Astrocyte (in vitro differentiated cells and primary cell): ENCODE results near the gene NUMB. TPM values are rescaled to one million over a fixed set of nuclear protein-coding genes. Genes with fewer than 3 reads are reported as not detected.

Experiments used
- DNase-seq: peaks from one replicate; pipeline ENCODE4 v3.0.0-alpha.2; 2010; ENCODE audit warnings: low read depth
- FAIRE-seq: peaks from 2 replicates; lab custom pipeline; 2011; peaks lifted over from hg19 to GRCh38; lab: Jason Lieb, UNC
- H2AFZ ChIP-seq: 2 replicates; pipeline ENCODE4 v1.6.0; 2012; ENCODE audit warnings: low read depth, low read length, inconsistent platforms
- H3K27ac ChIP-seq: 2 replicates; pipeline ENCODE4 v1.5.1; 2011; ENCODE audit warnings: low read depth, low read length, inconsistent platforms
- H3K27me3 ChIP-seq: 2 replicates; pipeline ENCODE4 v1.6.0; 2011; ENCODE audit warnings: low read length, inconsistent platforms; ENCODE audit not compliant: insufficient read depth
- H3K36me3 ChIP-seq: 2 replicates; pipeline ENCODE4 v1.5.1; 2011; ENCODE audit warnings: low read length, inconsistent platforms; ENCODE audit not compliant: insufficient read depth
- H3K4me1 ChIP-seq: 2 replicates; pipeline ENCODE4 v1.5.1; 2011; ENCODE audit warnings: low read length, inconsistent platforms; ENCODE audit not compliant: insufficient read depth
- H3K4me2 ChIP-seq: 2 replicates; pipeline ENCODE4 v1.6.0; 2012; ENCODE audit warnings: low read length, inconsistent platforms
- H3K4me3 ChIP-seq: 2 replicates; pipeline ENCODE4 v1.5.1; 2011; ENCODE audit warnings: low read depth, mild to moderate bottlenecking, low read length, inconsistent platforms; ENCODE audit not compliant: insufficient read depth
- H3K79me2 ChIP-seq: 2 replicates; pipeline ENCODE4 v1.6.0; 2012; ENCODE audit warnings: mild to moderate bottlenecking, low read length, inconsistent platforms; ENCODE audit not compliant: insufficient read depth
- H3K9ac ChIP-seq: 2 replicates; pipeline ENCODE4 v1.6.0; 2012; ENCODE audit warnings: mild to moderate bottlenecking, low read length, inconsistent platforms
- H3K9me3 ChIP-seq: 2 replicates; pipeline ENCODE4 v1.5.1; 2012; ENCODE audit warnings: low read depth, mild to moderate bottlenecking, low read length, inconsistent platforms; ENCODE audit not compliant: insufficient read depth
- H4K20me1 ChIP-seq: 2 replicates; pipeline ENCODE4 v1.6.0; 2012; ENCODE audit warnings: low read length, inconsistent platforms; ENCODE audit not compliant: insufficient read depth
- H3K27ac Mint-ChIP-seq: one replicate; pipeline ENCODE4 v1.8.0; 2021; ENCODE audit warnings: mild to moderate bottlenecking, mixed read lengths; ENCODE audit not compliant: unreplicated experiment
- H3K27me3 Mint-ChIP-seq: one replicate; pipeline ENCODE4 v1.8.0; 2021; ENCODE audit warnings: low read depth, mixed read lengths; ENCODE audit not compliant: unreplicated experiment
- H3K36me3 Mint-ChIP-seq: one replicate; pipeline ENCODE4 v1.8.0; 2021; ENCODE audit warnings: low read depth, mixed read lengths; ENCODE audit not compliant: unreplicated experiment
- H3K4me1 Mint-ChIP-seq: one replicate; pipeline ENCODE4 v1.8.0; 2021; ENCODE audit warnings: low read depth, mixed read lengths; ENCODE audit not compliant: unreplicated experiment
- H3K4me3 Mint-ChIP-seq: one replicate; pipeline ENCODE4 v1.8.0; 2021; ENCODE audit warnings: mild to moderate bottlenecking, moderate library complexity, mixed read lengths; ENCODE audit not compliant: unreplicated experiment
- H3K9me3 Mint-ChIP-seq: one replicate; pipeline ENCODE4 v1.8.0; 2021; ENCODE audit warnings: mild to moderate bottlenecking, mixed read lengths; ENCODE audit not compliant: unreplicated experiment
- CTCF ChIP-seq: IDR thresholded peaks from 2 replicates; pipeline ENCODE4 v1.5.1; 2011; ENCODE audit warnings: low read depth, mild to moderate bottlenecking, inconsistent platforms, low read length, moderate library complexity; ENCODE audit not compliant: insufficient read depth
- EZH2 ChIP-seq: IDR thresholded peaks from 2 replicates; pipeline ENCODE4 v1.6.1; 2012; ENCODE audit warnings: mild to moderate bottlenecking, low read length, inconsistent platforms; ENCODE audit not compliant: insufficient read depth
- total RNA-seq: library from RNA; stranded (reverse); gene quantifications from 2 replicates; pipeline ENCODE4 v1.2.1, GENCODE V29; 2021

Gene NUMB
- total RNA-seq, 1 donor from 2014 or later: 93.9 TPM

DNA sequence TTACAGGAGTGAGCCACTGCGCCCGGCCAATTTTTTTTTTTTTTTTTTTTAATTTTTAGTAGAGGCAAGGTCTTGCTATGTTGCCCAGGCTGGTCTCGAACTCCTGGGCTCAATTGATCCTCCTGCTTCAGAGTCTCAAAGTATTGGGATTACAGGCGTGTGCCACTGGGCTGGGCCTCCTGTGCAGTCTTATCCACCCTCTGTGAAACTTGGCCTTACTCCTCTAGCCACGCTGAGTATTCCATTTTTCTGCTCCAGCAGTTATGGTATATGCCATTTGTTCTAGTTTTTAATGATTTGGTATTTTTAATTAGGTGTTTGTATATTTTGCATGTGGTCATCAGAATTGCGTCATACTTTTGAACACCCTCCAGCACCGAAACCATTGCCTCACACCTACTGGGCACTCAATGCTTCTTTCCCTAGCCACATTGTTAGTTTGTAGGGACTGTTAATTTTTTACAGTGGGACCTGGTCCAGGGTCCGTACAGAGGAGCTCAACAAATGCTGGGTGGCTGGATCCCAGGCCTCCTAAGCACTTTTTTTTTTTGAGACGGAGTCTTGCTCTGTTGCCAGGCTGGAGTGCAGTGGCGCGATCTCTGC is 43.8 kb upstream of the NUMB start:
- Histone ChIP-seq H3K27me3 (no peaks in the 10 kb centered on the region), H3K9me3 (no peaks in the 10 kb centered on the region), H3K4me1 (peaks cover 4% of the 10 kb centered on the region), H2AFZ (no peak overlapping the region), H3K4me3 (no peak overlapping the region), H4K20me1 (peaks cover 5% of the 10 kb centered on the region), H3K4me2 (no peak overlapping the region), H3K36me3 (no peaks in the 10 kb centered on the region), H3K27ac (no peak overlapping the region), H3K9ac (no peak overlapping the region), H3K79me2 (no peaks in the 10 kb centered on the region)
- peaks cover 3% of the 10 kb centered on the region for H3K4me1 Mint-ChIP-seq
- H3K4me3 Mint-ChIP-seq: no peak overlapping the region
- H3K36me3 Mint-ChIP-seq: peaks cover 8% of the 10 kb centered on the region
- no peak for DNase-seq
- H3K27me3 Mint-ChIP-seq: peaks cover 2% of the 10 kb centered on the region
- TF ChIP-seq CTCF (no peak), EZH2 (no peak)
- FAIRE-seq: no peak
- peaks cover 3% of the 10 kb centered on the region for H3K9me3 Mint-ChIP-seq
- H3K27ac Mint-ChIP-seq: no peak overlapping the region

- H3K4me1 ChIP-seq: peaks cover 4% of the 10 kb centered on the region
- Mint-ChIP-seq H3K9me3 (peaks cover 3% of the 10 kb centered on the region), H3K27me3 (peaks cover 2% of the 10 kb centered on the region), H3K4me1 (peaks cover 3% of the 10 kb centered on the region), H3K4me3 (no peak overlapping the region), H3K27ac (no peak overlapping the region), H3K36me3 (peaks cover 10% of the 10 kb centered on the region)
- no peak overlapping the region for H3K4me3 ChIP-seq
- FAIRE-seq (no peak), DNase-seq (no peak)
- H3K79me2 ChIP-seq: no peaks in the 10 kb centered on the region
- no peak overlapping the region for H2AFZ ChIP-seq
- no peak overlapping the region for H3K4me2 ChIP-seq
- no peaks in the 10 kb centered on the region for H3K27me3 ChIP-seq
- H3K9me3 ChIP-seq: no peaks in the 10 kb centered on the region
- H4K20me1 ChIP-seq: peaks cover 11% of the 10 kb centered on the region
- TF ChIP-seq EZH2: no peak
- no peak for TF ChIP-seq CTCF
- no peak overlapping the region for H3K9ac ChIP-seq
- no peaks in the 10 kb centered on the region for H3K36me3 ChIP-seq
- H3K27ac ChIP-seq: no peak overlapping the region
Observed at GRCh38 chr14:73500360-73500759, 42.0 kb upstream of the NUMB start.

DNA sequence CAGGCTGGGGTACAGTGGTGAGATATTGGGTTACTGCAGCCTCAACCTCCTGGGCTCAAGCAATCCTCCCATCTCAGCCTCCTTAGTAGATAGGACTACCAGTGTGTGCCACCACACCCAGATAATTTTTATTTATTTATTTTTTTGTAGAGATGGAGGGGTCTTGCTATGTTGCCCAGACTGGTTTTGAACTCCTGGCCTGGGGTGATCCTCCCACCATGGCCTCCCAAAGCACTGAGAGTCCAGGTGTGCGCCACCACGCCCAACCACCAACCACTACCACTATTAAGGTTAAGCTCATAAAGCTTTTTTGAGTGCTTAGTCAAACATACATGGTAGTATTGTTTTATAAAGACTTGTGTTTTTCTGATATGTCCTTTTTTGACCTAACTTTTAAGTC is 36.2 kb upstream of the NUMB start:
- FAIRE-seq (no peak), DNase-seq (no peak)
- no peak overlapping the region for H3K9ac ChIP-seq
- no peak overlapping the region for H2AFZ ChIP-seq
- no peak for TF ChIP-seq EZH2
- Mint-ChIP-seq H3K27me3 (no peaks in the 10 kb centered on the region), H3K36me3 (peaks cover 13% of the 10 kb centered on the region), H3K27ac (no peak overlapping the region), H3K9me3 (peaks cover 3% of the 10 kb centered on the region), H3K4me3 (no peak overlapping the region), H3K4me1 (peaks cover 3% of the 10 kb centered on the region)
- peaks cover 15% of the 10 kb centered on the region for H3K4me1 ChIP-seq
- peaks cover 4% of the 10 kb centered on the region for H3K36me3 ChIP-seq
- H3K4me3 ChIP-seq: no peak overlapping the region
- no peak overlapping the region for H3K4me2 ChIP-seq
- H4K20me1 ChIP-seq: peaks cover 50% of the 10 kb centered on the region
- peaks cover 32% of the 10 kb centered on the region for H3K79me2 ChIP-seq
- no peaks in the 10 kb centered on the region for H3K9me3 ChIP-seq
- H3K27me3 ChIP-seq: no peaks in the 10 kb centered on the region
- H3K27ac ChIP-seq: no peak overlapping the region
